Fibroblast of pulmonary artery (primary cell): ENCODE results near the gene NARF.
A peak's percentile ranks its signal among the peaks of the same experiment; 100 is the strongest.
"Not testable (repeated sequence)": the region's sequence is repeated elsewhere in the genome, so short reads cannot be mapped to it uniquely, and the experiment has no call there.

Experiments used
- DNase-seq: peaks from one replicate; pipeline ENCODE4 v3.0.0-alpha.2; 2010; ENCODE audit warnings: low read depth
- H3K4me3 ChIP-seq: replicated peaks from 2 replicates; pipeline ENCODE4 v1.5.1; 2011; ENCODE audit warnings: low read depth, mild to moderate bottlenecking, control low read depth, low read length, moderate library complexity
- CTCF ChIP-seq: IDR thresholded peaks from 2 replicates; pipeline ENCODE4 v1.5.1; 2011; ENCODE audit warnings: mild to moderate bottlenecking, control low read depth, low read length, inconsistent platforms; ENCODE audit errors: missing control alignments

The NARF gene

GRCh38 chr17:82446649-82447048 is 11.9 kb upstream of the NARF start:
- no peak overlapping the region for H3K4me3 ChIP-seq
- no peak for DNase-seq
- no peak for TF ChIP-seq CTCF

GRCh38 chr17:82447876-82448275 is 10.7 kb upstream of the NARF start:
- TF ChIP-seq CTCF: no peak
- H3K4me3 ChIP-seq: no peak overlapping the region
- DNase-seq: no peak

- DNase-seq: no peak
- TF ChIP-seq CTCF: no peak
- peak overlapping the region; percentile 82 for H3K4me3 ChIP-seq
Measured at GRCh38 chr17:82449131-82449882, 9.2 kb upstream of the NARF start.

- peak overlapping the region; percentile 82 for H3K4me3 ChIP-seq
- TF ChIP-seq CTCF: no peak
- no peak for DNase-seq
Measured at GRCh38 chr17:82449883-82450356, 8.6 kb upstream of the NARF start.

GRCh38 chr17:82450357-82451106 is 8.0 kb upstream of the NARF start, which contains the start of gene CYBC1:
TSS of gene CYBC1 (minus strand) at chr17:82450752. CDS start at chr17:82449254, 1,498 bp downstream.
- no peak for TF ChIP-seq CTCF
- DNase-seq: peak; percentile 95
- H3K4me3 ChIP-seq: peak within 1 kb of the TSS; percentile 82

- no peak for DNase-seq
- H3K4me3 ChIP-seq: no peak overlapping the region
- no peak for TF ChIP-seq CTCF
Measured at GRCh38 chr17:82452162-82452561, 6.4 kb upstream of the NARF start.

GRCh38 chr17:82453151-82453550 is 5.4 kb upstream of the NARF start:
- not testable (repeated sequence) for DNase-seq, H3K4me3 ChIP-seq

- not testable (repeated sequence) for H3K4me3 ChIP-seq, DNase-seq
Measured at GRCh38 chr17:82453706-82454105, 4.8 kb upstream of the NARF start.
